A549 (cell line): Measurements from ENCODE around the gene NCOA4. TPM values are rescaled to one million over a fixed set of nuclear protein-coding genes. Genes with fewer than 3 reads are reported as not detected.

ENCODE experiments used
- ATAC-seq, 2 experiments: fragments of 200-7000 bp in 1 of 2; fragments of >200 bp in 1 of 2; cut with Nextera tagmentation in 1 of 2; cut with Tn5 transposase in 1 of 2; 3 replicates each; pipeline versions ENCODE4 v1.8.0 to v1.9.1; 2018 to 2020; ENCODE audit warnings: mild to moderate bottlenecking in 1 of 2, moderate library complexity in 1 of 2
- CTCF ChIA-PET: fragments of 300-600 bp; sonication (Branson Sonifier 250); formaldehyde crosslinking; extraction: SDS; loops from one replicate; lab custom pipeline; 2021; ENCODE audit warnings: antibody characterized with exemption, inconsistent platforms; lab: Yijun Ruan, JAX
- POLR2A ChIA-PET: fragments of 350-600 bp; formaldehyde crosslinking; extraction: SDS; loops from one replicate; lab custom pipeline; 2021; ENCODE audit warnings: antibody characterized with exemption, inconsistent platforms; lab: Yijun Ruan, JAX
- DNase-seq, 2 experiments: peaks; one replicate each; pipeline versions ENCODE4 v3.0.0 to v3.0.0-alpha.2; 2011 to 2016; ENCODE audit warnings: low read depth in 1 of 2, low spot score in 1 of 2
- FAIRE-seq: peaks from 2 replicates; lab custom pipeline; 2011; peaks lifted over from hg19 to GRCh38; lab: Jason Lieb, UNC
- H3K27ac ChIP-seq, 2 experiments: fragments of >200 bp; sonication (Bioruptor Twin); formaldehyde crosslinking; 3 replicates each; pipeline ENCODE4 v1.5.1; 2016 to 2017
- H3K4me1 ChIP-seq: fragments of >200 bp; sonication (Bioruptor Twin); formaldehyde crosslinking; 3 replicates; pipeline ENCODE4 v1.6.1; 2016
- H3K4me2 ChIP-seq: fragments of >200 bp; sonication (Bioruptor Twin); formaldehyde crosslinking; 3 replicates; pipeline ENCODE4 v1.6.1; 2016
- H3K4me3 ChIP-seq: fragments of >200 bp; sonication (Bioruptor Twin); formaldehyde crosslinking; 3 replicates; pipeline ENCODE4 v1.5.1; 2016
- H3K9me3 ChIP-seq: fragments of >200 bp; sonication (Bioruptor Twin); formaldehyde crosslinking; 3 replicates; pipeline ENCODE4 v1.6.1; 2016
- CBX2 ChIP-seq: fragments of 200-600 bp; sonication (generic); IDR thresholded peaks from 2 replicates; pipeline ENCODE4 v1.6.1; 2016; ENCODE audit warnings: low read depth, mild to moderate bottlenecking, borderline replicate concordance
- CBX8 ChIP-seq: fragments of 200-600 bp; sonication (generic); IDR thresholded peaks from 2 replicates; pipeline ENCODE4 v1.6.1; 2016
- CEBPB ChIP-seq, 2 experiments: fragments of >200 bp in 1 of 2; sonication (Bioruptor Twin) in 1 of 2; formaldehyde crosslinking in 1 of 2; IDR thresholded peaks; 2 replicates each; pipeline ENCODE4 v1.6.1; 2012 to 2016
- EHMT2 ChIP-seq: fragments of 200-600 bp; sonication (generic); IDR thresholded peaks from 2 replicates; pipeline ENCODE4 v1.6.1; 2016; ENCODE audit warnings: antibody characterized with exemption, low read depth, mild to moderate bottlenecking, moderate library complexity
- ELK1 ChIP-seq: fragments of 150-350 bp; IDR thresholded peaks from 2 replicates; pipeline ENCODE4 v1.6.1; 2014; ENCODE audit warnings: low read depth, mild to moderate bottlenecking, low read length
- FOSL2 ChIP-seq, 2 experiments: fragments of 450-650 bp in 1 of 2; fragments of >200 bp in 1 of 2; sonication (Bioruptor Twin) in 1 of 2; formaldehyde crosslinking; IDR thresholded peaks; 2 replicates each; pipeline versions ENCODE4 v1.5.0 to v1.6.1; 2016 to 2020; ENCODE audit warnings: mild to moderate bottlenecking in 1 of 2, moderate library complexity in 1 of 2
- HES2 ChIP-seq: fragments of >200 bp; sonication (Bioruptor Twin); formaldehyde crosslinking; IDR thresholded peaks from 2 replicates; pipeline ENCODE4 v1.6.1; 2016
- HOXB13 ChIP-seq: fragments of 250-450 bp; sonication (Bioruptor Pico); IDR thresholded peaks from 2 replicates; pipeline ENCODE4 v1.5.0; 2020; ENCODE audit warnings: low read depth, mild to moderate bottlenecking, moderate library complexity
- HOXB5 ChIP-seq: fragments of 250-450 bp; sonication (Bioruptor Pico); IDR thresholded peaks from 2 replicates; pipeline ENCODE4 v1.5.0; 2020; ENCODE audit warnings: mild to moderate bottlenecking, moderate library complexity
- JUN ChIP-seq, 2 experiments: fragments of >200 bp; sonication (Bioruptor Twin); formaldehyde crosslinking; IDR thresholded peaks; 2 replicates in 1 of 2; 3 replicates in 1 of 2; pipeline ENCODE4 v1.6.1; 2016 to 2017
- JUNB ChIP-seq: fragments of >200 bp; sonication (Bioruptor Twin); formaldehyde crosslinking; IDR thresholded peaks from 2 replicates; pipeline ENCODE4 v1.6.1; 2016
- KDM1A ChIP-seq: fragments of 200-600 bp; sonication (generic); IDR thresholded peaks from 2 replicates; pipeline ENCODE4 v1.6.1; 2016; ENCODE audit warnings: low read depth, mild to moderate bottlenecking
- MAZ ChIP-seq: fragments of 150-350 bp; IDR thresholded peaks from 2 replicates; pipeline ENCODE4 v1.6.1; 2014; ENCODE audit warnings: antibody characterized with exemption, low read depth, low read length, borderline replicate concordance
- NR3C1 ChIP-seq: fragments of >200 bp; sonication (Bioruptor Twin); formaldehyde crosslinking; IDR thresholded peaks from 3 replicates; pipeline ENCODE4 v1.6.1; 2017
- RAD21 ChIP-seq, 2 experiments: fragments of >200 bp in 1 of 2; sonication (Bioruptor Twin) in 1 of 2; formaldehyde crosslinking in 1 of 2; IDR thresholded peaks in 1 of 2; conservative IDR thresholded peaks in 1 of 2; 2 replicates in 1 of 2; 3 replicates in 1 of 2; pipeline ENCODE4 v1.6.1; 2012 to 2018; ENCODE audit warnings: inconsistent platforms in 1 of 2
- RARB ChIP-seq: fragments of 250-450 bp; sonication (Bioruptor Pico); IDR thresholded peaks from 2 replicates; pipeline ENCODE4 v1.8.0; 2021; ENCODE audit warnings: mild to moderate bottlenecking, moderate library complexity
- RCOR1 ChIP-seq: fragments of 150-350 bp; IDR thresholded peaks from 2 replicates; pipeline ENCODE4 v1.6.1; 2014; ENCODE audit warnings: antibody characterized with exemption, low read length, low read depth
- REST ChIP-seq: fragments of 200-600 bp; sonication (generic); IDR thresholded peaks from 2 replicates; pipeline ENCODE4 v1.6.1; 2016; ENCODE audit warnings: antibody characterized with exemption, mild to moderate bottlenecking, moderate library complexity
- RNF2 ChIP-seq: fragments of 200-600 bp; sonication (generic); IDR thresholded peaks from 2 replicates; pipeline ENCODE4 v1.6.1; 2016; ENCODE audit warnings: low read depth, mild to moderate bottlenecking, antibody characterized with exemption, moderate library complexity, borderline replicate concordance
- TFCP2L1 ChIP-seq: fragments of 250-450 bp; sonication (Bioruptor Pico); IDR thresholded peaks from 2 replicates; pipeline ENCODE4 v1.5.0; 2021; ENCODE audit warnings: mild to moderate bottlenecking
- USF2 ChIP-seq: fragments of 450-650 bp; IDR thresholded peaks from 2 replicates; pipeline ENCODE4 v1.6.1; 2014; ENCODE audit warnings: antibody characterized with exemption
- ZFP36 ChIP-seq: fragments of 450-650 bp; IDR thresholded peaks from 2 replicates; pipeline ENCODE4 v1.6.1; 2014; ENCODE audit warnings: borderline replicate concordance; ENCODE audit not compliant: partially characterized antibody
- WGBS: methylation state at CpG from one replicate; pipeline ENCODE4 v1.1.6; 2017; ENCODE audit errors: missing lambda C conversion rate; 5-methylcytosine and 5-hydroxymethylcytosine counted together
- polyA plus RNA-seq, 4 experiments: library from polyadenylated mRNA; depleted of rRNA in 3 of 4; stranded (reverse); fragments of >200 nt; fragmentation: RNase III in 1 of 4; extraction: RNeasy Plus Mini Kit Qiagen cat#74134 plus additional on column Dnase treatment in 1 of 4; gene quantifications; 2 replicates in 3 of 4; 3 replicates in 1 of 4; pipeline ENCODE4 v1.2.3, GENCODE V29; 2011 to 2017

The NCOA4 gene
- polyA plus RNA-seq, 2 of the 4 experiments (the other 2 are of a cell fraction), result 72.1 to 112 TPM

- CTCF ChIA-PET, result interaction anchor here (0.7 to 1.4 kb wide), 2 partner anchors 10 to 784 kb away, joined by 4 to 8 read pairs; no protein-coding TSS in a partner anchor
- TF ChIP-seq FOSL2 (IDR thresholded peaks at IDR 0.05) (no peak), FOSL2 (CRISPR knock-in tag; IDR thresholded peaks at IDR 0.05) (no peak), RNF2 (no peak), NR3C1 (no peak), CBX8 (no peak), HOXB13 (CRISPR knock-in tag) (no peak), HOXB5 (CRISPR knock-in tag) (no peak), RAD21 (conservative IDR thresholded peaks at IDR 0.05 in 1 of 2, IDR thresholded peaks at IDR 0.05 in 1 of 2) (no peak), ZFP36 (no peak)
- FAIRE-seq (no peak), DNase-seq (no peak), ATAC-seq (no peak)
- Histone ChIP-seq H3K9me3 (no peaks in the 10 kb centered on the region), H3K4me2 (0 out of 3 replicates have a peak overlapping the region, but pooled peaks have one; percentile 27), H3K27ac (no peak overlapping the region), H3K4me1 (peaks cover 50% of the 10 kb centered on the region), H3K4me3 (no peak overlapping the region)
- WGBS, result 98% methylated on average over 3 of the region's 3 CpGs
- POLR2A ChIA-PET, result no interaction called here
These were observed 11.3 kb downstream of the NCOA4 start for GRCh38 chr10:46019177-46019528.

- POLR2A ChIA-PET, result no interaction called here
- Histone ChIP-seq H3K4me3 (no peak overlapping the region), H3K27ac (no peak overlapping the region), H3K9me3 (no peaks in the 10 kb centered on the region), H3K4me1 (peaks cover 44% of the 10 kb centered on the region), H3K4me2 (no peak overlapping the region)
- CTCF ChIA-PET, result interaction anchor here (1.4 to 2.6 kb wide), 2 partner anchors 10 kb away, joined by 8 to 16 read pairs; no protein-coding TSS in a partner anchor
- TF ChIP-seq CBX2 (no peak), NR3C1 (no peak), ELK1 (no peak), USF2 (no peak), REST (no peak), CEBPB (IDR thresholded peaks at IDR 0.05) (no peak), JUNB (no peak), RCOR1 (no peak), MAZ (no peak), RARB (CRISPR knock-in tag) (no peak), EHMT2 (no peak), KDM1A (no peak), CBX8 (no peak), TFCP2L1 (no peak), HES2 (no peak), JUN (IDR thresholded peaks at IDR 0.05) (no peak)
- ATAC-seq (no peak), FAIRE-seq (no peak), DNase-seq (no peak)
- WGBS, result 83% methylated on average over 2 of the region's 2 CpGs
These were observed 11.8 kb downstream of the NCOA4 start for GRCh38 chr10:46018453-46019176.
